HCT116 (cell line): ENCODE results near the gene COBL. TPM values are rescaled to one million over a fixed set of nuclear protein-coding genes. Genes with fewer than 3 reads are reported as not detected.

Experiments used
- ATAC-seq: fragments of 200-7000 bp; cut with Tn5 transposase; 2 replicates; pipeline ENCODE4 v1.9.1; 2020; ENCODE audit warnings: mild to moderate bottlenecking, moderate library complexity
- BruUV-seq: library from RNA; stranded (reverse); fragments of 400-500 nt; replicated peaks from 2 replicates; lab custom pipeline; 2021; lab: Mats Ljungman, UMichigan
- CTCF ChIA-PET: fragments of 300-600 bp; sonication (Branson Sonifier 250); formaldehyde crosslinking; loops from one replicate; lab custom pipeline; 2021; ENCODE audit warnings: antibody characterized with exemption; lab: Charles Lee
- POLR2A ChIA-PET: fragments of 300-600, 350-600 bp; sonication (Branson Sonifier 250); formaldehyde crosslinking; loops from one replicate; lab custom pipeline; 2021; ENCODE audit warnings: antibody characterized with exemption; lab: Charles Lee
- RAD21 ChIA-PET, 2 experiments: fragments of 300-600 bp; sonication (Branson Sonifier 250); formaldehyde crosslinking; loops; one replicate each; lab custom pipeline; 2023; ENCODE audit warnings: low total read pairs in 2 of 2; ENCODE audit not compliant: uncharacterized antibody in 2 of 2, unreplicated experiment in 2 of 2, low non-redundant PET in 1 of 2; lab: Charles Lee
- DNase-seq: peaks from one replicate; pipeline ENCODE4 v3.0.0-alpha.2; 2010; ENCODE audit warnings: low read depth, low spot score
- H2AFZ ChIP-seq: fragments of 200-600 bp; shearing (Covaris generic), sonication (generic); 2 replicates; pipeline ENCODE4 v1.6.1; 2017; ENCODE audit warnings: low read depth, mixed run types, mixed read lengths, antibody characterized with exemption, low read length; ENCODE audit not compliant: poor library complexity, severe bottlenecking
- H3K27ac ChIP-seq: 2 replicates; pipeline ENCODE4 v1.5.1; 2012; ENCODE audit warnings: low read depth, low read length
- H3K27me3 ChIP-seq: fragments of 200-600 bp; sonication (generic); 2 replicates; pipeline ENCODE4 v1.6.1; 2016; ENCODE audit warnings: mixed run types, low read length, mixed read lengths; ENCODE audit not compliant: insufficient read depth
- H3K36me3 ChIP-seq, 2 experiments: fragments of 200-500 bp in 1 of 2; fragments of 200-600 bp in 1 of 2; sonication (Bioruptor generic) in 1 of 2; sonication (generic) in 1 of 2; 2 replicates each; pipeline versions ENCODE4 v1.5.1 to v1.6.1; 2014 to 2016; ENCODE audit warnings: low read length in 2 of 2, inconsistent platforms in 1 of 2, mixed read lengths in 1 of 2, mixed run types in 1 of 2; ENCODE audit not compliant: insufficient read depth in 2 of 2, control insufficient read depth in 1 of 2
- H3K4me1 ChIP-seq, 2 experiments: fragments of 200-600 bp in 1 of 2; sonication (generic) in 1 of 2; 2 replicates each; pipeline versions ENCODE4 v1.5.1 to v1.6.1; 2012 to 2017; ENCODE audit warnings: low read length in 2 of 2, inconsistent platforms in 1 of 2, mild to moderate bottlenecking in 1 of 2, mixed read lengths in 1 of 2, mixed run types in 1 of 2, moderate library complexity in 1 of 2; ENCODE audit not compliant: insufficient read depth in 2 of 2, control insufficient read depth in 1 of 2
- H3K4me2 ChIP-seq: fragments of 200-600 bp; sonication (generic); 2 replicates; pipeline ENCODE4 v1.6.1; 2017; ENCODE audit warnings: mixed run types, low read length, mixed read lengths
- H3K4me3 ChIP-seq, 2 experiments: fragments of 200-600 bp in 1 of 2; sonication (generic) in 1 of 2; replicated peaks in 1 of 2; 2 replicates each; pipeline ENCODE4 v1.5.1; 2011 to 2016; ENCODE audit warnings: low read length in 2 of 2, control low read depth in 1 of 2, low read depth in 1 of 2, mild to moderate bottlenecking in 1 of 2, mixed read lengths in 1 of 2, mixed run types in 1 of 2
- H3K79me2 ChIP-seq: fragments of 200-600 bp; sonication (generic); 2 replicates; pipeline ENCODE4 v1.6.1; 2017; ENCODE audit warnings: mild to moderate bottlenecking, mixed run types, low read length, moderate library complexity, mixed read lengths; ENCODE audit not compliant: insufficient read depth
- H3K9ac ChIP-seq: fragments of 200-600 bp; sonication (generic); 2 replicates; pipeline ENCODE4 v1.6.1; 2016; ENCODE audit warnings: low read length, mixed read lengths
- H3K9me2 ChIP-seq: fragments of 200-600 bp; sonication (generic), shearing (Covaris generic); 2 replicates; pipeline ENCODE4 v1.6.1; 2017; ENCODE audit warnings: mixed run types, mild to moderate bottlenecking, moderate library complexity; ENCODE audit not compliant: insufficient read depth
- H3K9me3 ChIP-seq, 2 experiments: fragments of 200-500 bp in 1 of 2; fragments of 200-600 bp in 1 of 2; sonication (Bioruptor generic) in 1 of 2; sonication (generic) in 1 of 2; 2 replicates each; pipeline ENCODE4 v1.6.1; 2014 to 2017; ENCODE audit warnings: low read length in 2 of 2, mixed read lengths in 2 of 2, inconsistent platforms in 1 of 2, low read depth in 1 of 2, mild to moderate bottlenecking in 1 of 2, mixed run types in 1 of 2, moderate library complexity in 1 of 2; ENCODE audit not compliant: control insufficient read depth in 1 of 2, insufficient read depth in 1 of 2
- H4K20me1 ChIP-seq: fragments of 200-600 bp; sonication (generic), shearing (Covaris generic); 2 replicates; pipeline ENCODE4 v1.6.1; 2017; ENCODE audit warnings: mixed run types, mild to moderate bottlenecking, moderate library complexity; ENCODE audit not compliant: insufficient read depth
- CBX3 ChIP-seq: IDR thresholded peaks from 2 replicates; pipeline ENCODE4 v1.6.1; 2012; ENCODE audit warnings: low read depth
- CEBPB ChIP-seq: IDR thresholded peaks from 2 replicates; pipeline ENCODE4 v1.6.1; 2012; ENCODE audit warnings: low read depth
- EGR1 ChIP-seq: IDR thresholded peaks from 2 replicates; pipeline ENCODE4 v1.6.1; 2012; ENCODE audit warnings: low read depth
- EZH2phosphoT487 ChIP-seq: fragments of 200-600 bp; IDR thresholded peaks from 2 replicates; pipeline ENCODE4 v1.6.1; 2018; ENCODE audit warnings: antibody characterized with exemption, borderline replicate concordance
- FOSL1 ChIP-seq: IDR thresholded peaks from 2 replicates; pipeline ENCODE4 v1.6.1; 2012; ENCODE audit warnings: low read depth
- POLR2AphosphoS5 ChIP-seq: IDR thresholded peaks from 2 replicates; pipeline ENCODE4 v1.6.1; 2011; ENCODE audit warnings: mild to moderate bottlenecking, low read depth, low read length, moderate library complexity
- RAD21 ChIP-seq: IDR thresholded peaks from 2 replicates; pipeline ENCODE4 v1.6.1; 2012; ENCODE audit warnings: low read depth, mild to moderate bottlenecking
- SIN3A ChIP-seq: IDR thresholded peaks from 2 replicates; pipeline ENCODE4 v1.6.1; 2012; ENCODE audit warnings: low read depth
- SP1 ChIP-seq: IDR thresholded peaks from 2 replicates; pipeline ENCODE4 v1.6.1; 2012; ENCODE audit warnings: low read depth
- SRF ChIP-seq: IDR thresholded peaks from 2 replicates; pipeline ENCODE4 v1.6.1; 2012; ENCODE audit warnings: low read depth
- TCF7L2 ChIP-seq: IDR thresholded peaks from 2 replicates; pipeline ENCODE4 v1.7.0; 2011; ENCODE audit warnings: borderline replicate concordance, inconsistent platforms; ENCODE audit not compliant: insufficient read depth, insufficient read length; ENCODE audit errors: extremely low read depth
- YY1 ChIP-seq: IDR thresholded peaks from 2 replicates; pipeline ENCODE4 v1.6.1; 2011; ENCODE audit warnings: low read length, low read depth, moderate library complexity, mild to moderate bottlenecking; ENCODE audit not compliant: insufficient replicate concordance; ENCODE audit errors: extremely low read depth
- ZFX ChIP-seq: fragments of 450-650 bp; IDR thresholded peaks from 2 replicates; pipeline ENCODE4 v1.6.1; 2017
- ZNF274 ChIP-seq: fragments of 200-500 bp; sonication (Bioruptor generic); IDR thresholded peaks from 2 replicates; pipeline ENCODE4 v1.6.1; 2014; ENCODE audit warnings: mild to moderate bottlenecking, low read depth, low read length, inconsistent platforms
- intact Hi-C: fragments of 100-400 bp; cut with micrococcal nuclease; formaldehyde crosslinking; loops from 2 replicates; pipeline ENCODE4 v1.10.0; 2022
- total RNA-seq: library from RNA; stranded (reverse); gene quantifications from one replicate; pipeline ENCODE4 v1.2.1, GENCODE V29; 2021; ENCODE audit not compliant: unreplicated experiment
- TF ChIP-seq, protein P1 (sequence below): IDR thresholded peaks from 2 replicates; pipeline ENCODE4 v1.6.1; 2012
- TF ChIP-seq, protein P2 (sequence below), 3 experiments: fragments of 200-600 bp in 1 of 3; sonication (generic) in 1 of 3; IDR thresholded peaks in 2 of 3; conservative IDR thresholded peaks in 1 of 3; 2 replicates each; pipeline ENCODE4 v1.5.1; 2012 to 2017; ENCODE audit warnings: low read depth in 2 of 3, low read length in 2 of 3, antibody characterized with exemption in 1 of 3, borderline replicate concordance in 1 of 3, control low read depth in 1 of 3, mild to moderate bottlenecking in 1 of 3, mixed read lengths in 1 of 3, mixed run types in 1 of 3, moderate library complexity in 1 of 3; ENCODE audit not compliant: insufficient read depth in 1 of 3
- TF ChIP-seq, protein P3 (sequence below): IDR thresholded peaks from 2 replicates; pipeline ENCODE4 v1.6.1; 2012

The COBL gene
- total RNA-seq, 1 experiment from 2014 or later, result 19.3 TPM

DNA sequence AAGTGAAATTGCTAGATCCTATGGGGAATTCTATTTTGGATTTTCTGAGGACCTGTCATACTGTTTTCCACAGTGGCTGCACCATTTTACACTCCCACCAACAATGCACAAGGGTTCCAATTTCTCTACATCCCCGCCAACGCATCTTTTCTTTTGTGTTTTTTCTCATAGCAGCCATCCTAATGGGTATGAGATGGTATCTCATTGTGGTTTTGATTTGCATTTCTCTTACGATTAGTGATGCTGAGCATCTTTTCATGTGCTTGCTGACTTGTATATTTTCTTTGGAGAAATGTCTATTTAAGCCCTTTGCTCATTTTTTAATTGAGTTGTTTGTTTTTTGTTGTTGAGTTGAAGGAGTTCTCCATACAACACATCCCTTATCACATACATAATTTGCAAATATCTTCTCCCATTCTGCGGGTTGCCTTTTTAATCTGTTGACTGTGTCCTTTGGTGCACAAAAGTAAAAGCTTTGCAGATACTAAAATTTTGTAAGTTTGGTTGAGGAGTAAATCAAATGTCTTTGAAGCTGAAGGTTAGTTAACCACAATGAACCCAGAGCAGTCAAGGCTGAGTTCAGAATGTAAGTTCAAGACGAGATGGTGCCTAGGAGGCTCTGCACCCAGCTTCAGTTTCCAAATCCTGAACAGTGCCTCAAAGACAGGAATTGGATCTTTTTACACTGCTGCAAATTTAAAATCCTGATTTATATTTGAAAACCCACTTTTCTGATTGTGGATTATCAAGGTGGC, 195.4 kb downstream of the COBL start:
- H3K4me1 ChIP-seq, result peaks cover 0 to 10% of the 10 kb centered on the region in 2 experiments; a peak in 2 of 4 replicates
- no peaks in the 10 kb centered on the region for H3K9me2 ChIP-seq
- H3K27me3 ChIP-seq, result no peaks in the 10 kb centered on the region
- CTCF ChIA-PET, result no interaction called here
- no TSS peak for BruUV-seq
- H3K79me2 ChIP-seq, result no peaks in the 10 kb centered on the region
- DNase-seq, result no peak
- POLR2A ChIA-PET, result no interaction called here
- no peak overlapping the region for H3K9ac ChIP-seq
- RAD21 ChIA-PET, result no interaction called here
- no peak overlapping the region for H2AFZ ChIP-seq
- intact Hi-C loops, result no loop called here
- H3K36me3 ChIP-seq, result no peaks in the 10 kb centered on the region
- no peak overlapping the region for H3K4me3 ChIP-seq
- no peak for TF ChIP-seq FOSL1
- TF ChIP-seq, protein P1, sequence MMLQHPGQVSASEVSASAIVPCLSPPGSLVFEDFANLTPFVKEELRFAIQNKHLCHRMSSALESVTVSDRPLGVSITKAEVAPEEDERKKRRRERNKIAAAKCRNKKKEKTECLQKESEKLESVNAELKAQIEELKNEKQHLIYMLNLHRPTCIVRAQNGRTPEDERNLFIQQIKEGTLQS, result no peak
- no peak for TF ChIP-seq SIN3A
- no peak for TF ChIP-seq CBX3
- TF ChIP-seq ZFX, result no peak
- TF ChIP-seq POLR2AphosphoS5, result no peak
- TF ChIP-seq SRF, result no peak
- TF ChIP-seq YY1, result no peak
- no peak for TF ChIP-seq CEBPB
- TF ChIP-seq, all 23 proteins: peak for 0
- Histone ChIP-seq H3K9me3 (no peaks in the 10 kb centered on the region; a peak in 1 of 4 replicates), H3K4me2 (no peak overlapping the region), H4K20me1 (no peaks in the 10 kb centered on the region), H3K27ac (no peak overlapping the region)
- no peak for ATAC-seq

DNA sequence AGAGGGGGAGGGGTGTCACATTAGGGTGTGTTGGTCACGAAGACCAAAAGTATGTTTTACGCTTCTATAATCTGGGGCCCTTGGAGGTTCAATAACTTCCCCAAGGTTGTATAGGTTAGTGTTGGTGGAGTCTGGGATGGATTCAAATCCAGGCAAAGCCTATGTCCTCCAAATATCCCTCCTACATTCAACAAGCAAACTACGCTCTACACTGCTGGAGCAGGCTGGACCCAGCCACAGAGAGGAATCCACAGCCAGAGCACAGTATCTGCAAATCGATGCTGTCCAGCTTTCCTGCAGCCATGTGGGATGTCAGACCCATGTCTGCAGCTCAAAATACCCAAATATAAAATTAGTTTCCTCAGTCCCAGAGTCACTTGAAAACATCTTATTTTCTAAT, 198.0 kb downstream of the COBL start:
- H3K4me1 ChIP-seq, result peaks cover 0 to 5% of the 10 kb centered on the region in 2 experiments; a peak in 2 of 4 replicates
- DNase-seq (no peak), ATAC-seq (no peak)
- no TSS peak for BruUV-seq
- no peaks in the 10 kb centered on the region for H3K79me2 ChIP-seq
- intact Hi-C loops, result no loop called here
- H3K9me3 ChIP-seq, result peaks cover 0 to 5% of the 10 kb centered on the region in 2 experiments; a peak in 1 of 4 replicates
- no peak overlapping the region for H3K9ac ChIP-seq
- H3K4me3 ChIP-seq, result no peak overlapping the region
- RAD21 ChIA-PET, result no interaction called here
- POLR2A ChIA-PET, result no interaction called here
- H3K4me2 ChIP-seq, result no peak overlapping the region
- TF ChIP-seq RAD21, result no peak
- no peak for TF ChIP-seq SIN3A
- no peak for TF ChIP-seq CEBPB
- TF ChIP-seq ZFX, result no peak
- TF ChIP-seq ZNF274, result no peak
- no peak for TF ChIP-seq SP1
- TF ChIP-seq YY1, result no peak
- TF ChIP-seq, protein P2, sequence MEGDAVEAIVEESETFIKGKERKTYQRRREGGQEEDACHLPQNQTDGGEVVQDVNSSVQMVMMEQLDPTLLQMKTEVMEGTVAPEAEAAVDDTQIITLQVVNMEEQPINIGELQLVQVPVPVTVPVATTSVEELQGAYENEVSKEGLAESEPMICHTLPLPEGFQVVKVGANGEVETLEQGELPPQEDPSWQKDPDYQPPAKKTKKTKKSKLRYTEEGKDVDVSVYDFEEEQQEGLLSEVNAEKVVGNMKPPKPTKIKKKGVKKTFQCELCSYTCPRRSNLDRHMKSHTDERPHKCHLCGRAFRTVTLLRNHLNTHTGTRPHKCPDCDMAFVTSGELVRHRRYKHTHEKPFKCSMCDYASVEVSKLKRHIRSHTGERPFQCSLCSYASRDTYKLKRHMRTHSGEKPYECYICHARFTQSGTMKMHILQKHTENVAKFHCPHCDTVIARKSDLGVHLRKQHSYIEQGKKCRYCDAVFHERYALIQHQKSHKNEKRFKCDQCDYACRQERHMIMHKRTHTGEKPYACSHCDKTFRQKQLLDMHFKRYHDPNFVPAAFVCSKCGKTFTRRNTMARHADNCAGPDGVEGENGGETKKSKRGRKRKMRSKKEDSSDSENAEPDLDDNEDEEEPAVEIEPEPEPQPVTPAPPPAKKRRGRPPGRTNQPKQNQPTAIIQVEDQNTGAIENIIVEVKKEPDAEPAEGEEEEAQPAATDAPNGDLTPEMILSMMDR (IDR thresholded peaks at IDR 0.05 in 2 of 3, conservative IDR thresholded peaks at IDR 0.05 in 1 of 3; ENCODE audit: borderline replicate concordance in 1 of 3, insufficient read depth in 1 of 3, low read depth in 2 of 3, low read length in 2 of 3), result no peak
- TF ChIP-seq POLR2AphosphoS5, result no peak
- no peak for TF ChIP-seq TCF7L2
- TF ChIP-seq EGR1, result no peak
- TF ChIP-seq, protein P3, sequence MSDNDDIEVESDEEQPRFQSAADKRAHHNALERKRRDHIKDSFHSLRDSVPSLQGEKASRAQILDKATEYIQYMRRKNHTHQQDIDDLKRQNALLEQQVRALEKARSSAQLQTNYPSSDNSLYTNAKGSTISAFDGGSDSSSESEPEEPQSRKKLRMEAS, result no peak
- no peak for TF ChIP-seq CBX3
- no peak for TF ChIP-seq EZH2phosphoT487
- TF ChIP-seq SRF, result no peak
- no peaks in the 10 kb centered on the region for H4K20me1 ChIP-seq
- no peaks in the 10 kb centered on the region for H3K36me3 ChIP-seq
- no peaks in the 10 kb centered on the region for H3K9me2 ChIP-seq
- CTCF ChIA-PET, result no interaction called here
- no peak overlapping the region for H2AFZ ChIP-seq
- H3K27ac ChIP-seq, result no peak overlapping the region
- H3K27me3 ChIP-seq, result no peaks in the 10 kb centered on the region
